ENCODE measurements around the gene MEAF6. TPM values are rescaled to one million over a fixed set of nuclear protein-coding genes. Genes with fewer than 3 reads are reported as not detected.
"Not testable (repeated sequence)": the region's sequence is repeated elsewhere in the genome, so short reads cannot be mapped to it uniquely, and the experiment has no call there.

The MEAF6 gene
- total and polyA plus RNA-seq, 10 donors, result 39.5 to 69.0 (median 56.2) TPM

GRCh38 chr1:37509181-37509580 lies 5.4 kb downstream of the MEAF6 start:
- Histone ChIP-seq H3K27me3 (replicated peaks in 1 of 7) (no peaks in the 10 kb centered on the region), H3K4me1 (peaks cover 9 to 67% (median 31%) of the 10 kb centered on the region in 6 donors), H3K9me3 (no peaks in the 10 kb centered on the region), H3K4me3 (no peak overlapping the region), H3K36me3 (peaks cover 2 to 91% (median 41%) of the 10 kb centered on the region in 6 donors), H3K27ac (no peak overlapping the region)
- WGBS, 5 donors, result 76 to 90% (median 81%) methylated on average over 4 of the region's 4 CpGs
- TF ChIP-seq POLR2AphosphoS5 (IDR thresholded peaks at IDR 0.05), result no peak
- no peak for TF ChIP-seq CTCF (IDR thresholded peaks at IDR 0.05 in 8 of 11, conservative IDR thresholded peaks at IDR 0.05 in 3 of 11)
- TF ChIP-seq POLR2A (IDR thresholded peaks at IDR 0.05), result no peak
- no peak for DNase-seq
- intact Hi-C loops (cut with DNase I; ENCODE audit: low total_unique reads), result no loop called here

DNA sequence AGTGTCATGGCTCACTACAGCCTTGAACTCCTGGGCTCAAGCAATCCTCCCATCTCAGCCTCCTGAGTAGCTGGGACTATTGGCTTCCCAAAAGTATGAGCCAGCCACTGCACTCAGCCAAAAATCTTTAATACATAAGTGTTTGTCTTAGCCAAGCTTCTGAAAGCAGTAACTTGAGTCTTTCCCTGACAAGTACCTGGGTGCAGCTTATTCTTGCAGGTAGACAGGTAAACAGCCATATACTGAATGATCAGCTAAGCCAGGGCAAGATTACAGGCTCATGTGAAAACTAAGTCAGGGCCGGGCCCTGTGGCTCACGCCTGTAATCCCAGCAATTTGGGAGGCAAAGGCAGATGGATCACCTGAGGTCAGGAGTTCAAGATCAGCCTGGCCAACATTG lies 7.8 kb downstream of the MEAF6 start:
- Histone ChIP-seq H3K4me1 (peaks cover under 1 to 43% (median 12%) of the 10 kb centered on the region in 6 donors), H3K27ac (no peak overlapping the region), H3K9me3 (no peaks in the 10 kb centered on the region), H3K4me3 (no peak overlapping the region), H3K36me3 (peaks cover 2 to 100% (median 42%) of the 10 kb centered on the region in 6 donors), H3K27me3 (replicated peaks in 1 of 7) (no peaks in the 10 kb centered on the region)
- WGBS, 5 donors, result 95 to 100% (median 98%) methylated on average over 2 of the region's 2 CpGs
- intact Hi-C loops (cut with DNase I; ENCODE audit: low total_unique reads), result no loop called here
- TF ChIP-seq POLR2AphosphoS5 (IDR thresholded peaks at IDR 0.05) (no peak), POLR2A (IDR thresholded peaks at IDR 0.05) (no peak), CTCF (IDR thresholded peaks at IDR 0.05 in 8 of 11, conservative IDR thresholded peaks at IDR 0.05 in 3 of 11) (no peak)
- DNase-seq, result no peak

- intact Hi-C loops (cut with DNase I; ENCODE audit: low total_unique reads); H3K27ac ChIP-seq; H3K27me3 ChIP-seq (replicated peaks in 1 of 7); DNase-seq; H3K9me3 ChIP-seq; H3K4me3 ChIP-seq: not testable (repeated sequence)
- Histone ChIP-seq H3K4me1 (peaks cover 0 to 28% (median 13%) of the 10 kb centered on the region in 6 donors), H3K36me3 (peaks cover 4 to 100% (median 55%) of the 10 kb centered on the region in 6 donors)
- WGBS, 5 donors, result 91 to 98% (median 94%) methylated on average over 2 of the region's 2 CpGs
Measured at GRCh38 chr1:37502791-37503190, 11.8 kb downstream of the MEAF6 start.

DNA sequence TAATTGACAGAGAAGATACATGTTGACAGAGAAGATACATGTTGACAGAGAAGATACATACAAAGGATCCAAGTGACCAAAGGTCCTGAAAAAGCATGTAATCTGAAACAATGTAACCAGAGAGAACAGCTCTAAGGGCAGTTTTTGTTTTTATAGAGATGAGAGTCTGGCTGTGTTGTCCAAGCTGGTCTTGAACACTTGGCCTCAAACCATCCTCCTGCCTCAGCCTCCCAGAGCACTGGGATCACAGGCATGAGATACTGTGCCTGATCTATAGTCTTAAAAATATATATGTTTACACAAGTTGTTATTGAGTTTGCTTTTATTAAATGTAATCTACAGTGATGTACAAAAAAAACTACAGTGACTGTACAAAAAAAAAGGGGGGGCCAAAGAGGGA lies 12.5 kb downstream of the MEAF6 start:
- no peak overlapping the region for H3K27ac ChIP-seq
- intact Hi-C loops (cut with DNase I; ENCODE audit: low total_unique reads), result no loop called here
- peaks cover 0 to 24% (median 8%) of the 10 kb centered on the region in 6 donors for H3K4me1 ChIP-seq
- TF ChIP-seq POLR2AphosphoS5 (IDR thresholded peaks at IDR 0.05) (no peak), CTCF (IDR thresholded peaks at IDR 0.05 in 8 of 11, conservative IDR thresholded peaks at IDR 0.05 in 3 of 11) (no peak), POLR2A (IDR thresholded peaks at IDR 0.05) (no peak)
- H3K4me3 ChIP-seq, result no peak overlapping the region
- H3K27me3 ChIP-seq (replicated peaks in 1 of 7), result no peaks in the 10 kb centered on the region
- peaks cover 4 to 100% (median 56%) of the 10 kb centered on the region in 6 donors for H3K36me3 ChIP-seq
- DNase-seq, result no peak
- no peaks in the 10 kb centered on the region for H3K9me3 ChIP-seq

- Histone ChIP-seq H3K27ac (no peak overlapping the region), H3K27me3 (replicated peaks in 1 of 7) (no peaks in the 10 kb centered on the region), H3K4me1 (peaks cover 0 to 20% (median 6%) of the 10 kb centered on the region in 6 donors), H3K9me3 (no peaks in the 10 kb centered on the region), H3K4me3 (no peak overlapping the region), H3K36me3 (peaks cover 2 to 100% (median 55%) of the 10 kb centered on the region in 6 donors)
- intact Hi-C loops (cut with DNase I; ENCODE audit: low total_unique reads), result no loop called here
- no peak for DNase-seq
- TF ChIP-seq CTCF (IDR thresholded peaks at IDR 0.05 in 8 of 11, conservative IDR thresholded peaks at IDR 0.05 in 3 of 11) (no peak), POLR2A (IDR thresholded peaks at IDR 0.05) (no peak), POLR2AphosphoS5 (IDR thresholded peaks at IDR 0.05) (no peak)
- WGBS, 5 donors, result 73 to 91% (median 88%) methylated on average over 5 of the region's 5 CpGs
Measured at GRCh38 chr1:37501661-37502060, 12.9 kb downstream of the MEAF6 start.

Measured in spleen (tissue), 11 donors.